GM12872 (cell line): ENCODE data around the gene COL4A6.

ENCODE experiments used
- CTCF ChIP-seq: IDR thresholded peaks from 3 replicates; pipeline ENCODE4 v1.5.1; 2011; ENCODE audit warnings: low read depth, mild to moderate bottlenecking, low read length, moderate library complexity; ENCODE audit not compliant: insufficient read depth

COL4A6 gene

GRCh38 chrX:108219949-108220601 is 218.1 kb downstream of the COL4A6 start:
- TF ChIP-seq CTCF, result no peak

GRCh38 chrX:108217876-108218275 is 220.3 kb downstream of the COL4A6 start:
- TF ChIP-seq CTCF, result no peak

DNA sequence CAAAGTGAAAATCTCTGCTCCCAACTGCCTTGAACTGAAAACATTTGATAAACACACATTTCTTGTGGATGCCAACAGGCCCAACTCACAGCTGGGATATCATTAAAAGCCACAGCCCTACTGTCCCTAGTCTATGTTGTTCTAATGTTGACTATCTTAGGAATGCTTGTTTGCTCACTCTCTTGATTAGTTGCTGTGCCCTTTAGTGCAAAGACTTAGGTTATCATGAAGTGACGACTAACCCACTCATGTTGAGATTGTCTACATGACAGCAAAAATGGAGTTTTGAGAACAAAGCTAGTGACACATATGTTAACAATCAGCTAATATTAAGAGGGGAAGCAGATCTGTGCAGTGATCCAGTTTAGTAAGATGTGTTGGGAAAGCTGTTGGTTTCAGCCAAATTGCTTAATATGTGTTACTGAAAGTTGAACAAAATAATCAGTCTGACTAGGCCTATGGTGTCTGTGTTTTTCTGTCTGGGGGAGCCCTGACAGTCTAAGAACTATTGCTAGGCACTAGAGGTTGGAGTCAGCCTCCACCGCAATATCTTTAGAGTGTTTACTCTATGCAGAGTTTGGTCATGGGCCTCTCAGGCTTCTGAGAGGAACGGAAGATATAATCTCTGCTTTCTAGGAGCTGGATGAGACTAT is 221.2 kb downstream of the COL4A6 start:
- TF ChIP-seq CTCF, result no peak

- TF ChIP-seq CTCF, result no peak
Observed at GRCh38 chrX:108216405-108216804, 221.8 kb downstream of the COL4A6 start.

DNA sequence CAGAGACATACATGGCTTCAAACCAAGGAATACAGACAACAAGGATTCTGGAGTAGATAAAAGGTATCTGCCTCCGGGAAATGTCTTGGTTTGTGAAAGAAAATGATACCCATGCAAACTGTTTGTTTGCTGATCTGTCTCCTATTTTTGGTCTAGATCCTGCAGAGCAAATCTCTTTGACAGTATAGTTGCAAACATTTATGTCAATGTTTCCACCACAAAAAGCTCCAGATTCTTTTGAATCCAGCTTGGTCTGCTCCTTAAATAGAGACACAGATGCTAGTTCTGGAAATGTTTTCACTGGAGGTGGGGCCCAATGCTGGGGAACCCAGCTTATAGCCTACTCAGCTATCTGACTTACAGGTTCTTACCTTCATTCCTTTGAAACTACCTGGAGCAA is 226.9 kb downstream of the COL4A6 start:
- no peak for TF ChIP-seq CTCF

- no peak for TF ChIP-seq CTCF
Observed at GRCh38 chrX:108209006-108209554, 229.1 kb downstream of the COL4A6 start.

DNA sequence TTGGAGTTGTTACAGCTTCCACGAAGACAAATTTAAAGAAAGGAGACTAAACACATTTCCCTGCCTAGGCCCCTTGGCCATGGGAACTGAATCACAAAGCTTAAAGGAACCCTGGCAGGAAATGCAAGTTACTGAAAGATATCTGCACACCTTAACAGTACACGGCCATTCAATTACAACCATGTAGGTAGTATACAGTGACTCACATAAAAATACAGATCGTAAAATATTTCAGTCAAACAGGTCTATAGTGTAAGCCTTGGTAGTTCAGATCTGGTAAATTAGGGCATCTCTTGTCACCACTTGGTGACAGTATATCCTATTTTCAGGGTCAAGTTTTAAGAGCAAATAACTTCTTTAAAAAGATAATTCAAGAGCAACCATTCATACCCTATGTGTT is 234.7 kb downstream of the COL4A6 start:
- no peak for TF ChIP-seq CTCF
